HG02678 (cell line): ENCODE measurements around the gene PIGU.
"Not testable (repeated sequence)": the region's sequence is repeated elsewhere in the genome, so short reads cannot be mapped to it uniquely, and the experiment has no call there.

ENCODE experiments used
- ATAC-seq: cut with Tn5 transposase; IDR thresholded peaks from one replicate; pipeline ENCODE4 v1.9.1; 2021; ENCODE audit warnings: mild to moderate bottlenecking, moderate library complexity; ENCODE audit not compliant: unreplicated experiment

The PIGU gene

DNA sequence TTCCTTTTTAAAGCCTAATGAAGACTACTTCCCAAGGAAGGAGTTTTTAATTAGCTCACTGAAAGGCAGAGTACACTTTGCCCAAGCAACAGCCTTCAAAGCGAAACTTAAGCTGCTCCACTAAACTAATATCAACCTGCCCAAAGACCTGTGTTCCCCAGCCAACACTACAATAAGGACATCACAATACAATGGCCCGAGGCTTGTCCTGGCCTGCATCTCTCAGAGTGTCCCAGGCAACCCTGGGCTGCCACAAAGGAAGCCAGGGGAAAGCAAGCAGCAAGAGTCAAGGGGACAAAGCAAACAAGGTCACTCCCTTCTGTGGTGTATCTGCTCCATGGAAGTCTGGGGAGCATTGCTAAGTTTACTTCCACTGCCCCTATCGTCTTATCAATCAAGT, 52.3 kb downstream of the PIGU start:
- no peak for ATAC-seq

- no peak for ATAC-seq
Observed at GRCh38 chr20:34622821-34623451, 54.0 kb downstream of the PIGU start.

- ATAC-seq: no peak
Observed at GRCh38 chr20:34621383-34622367, 55.2 kb downstream of the PIGU start.

DNA sequence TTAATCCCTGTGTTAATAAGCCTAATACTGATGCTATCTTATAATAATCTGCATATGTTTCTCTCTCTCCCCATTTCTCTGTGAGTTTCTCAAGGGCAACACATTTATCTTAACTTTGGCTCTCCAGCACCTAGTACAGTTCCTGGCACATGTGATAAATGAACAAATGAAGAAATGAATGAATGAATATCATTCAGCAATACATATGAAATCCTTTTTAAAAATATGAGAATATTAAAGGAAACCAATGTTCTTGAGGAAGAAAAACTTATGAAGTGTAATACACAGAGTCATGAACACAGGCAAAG, 55.9 kb downstream of the PIGU start:
- no peak for ATAC-seq

GRCh38 chr20:34618676-34619075, 58.2 kb downstream of the PIGU start:
- ATAC-seq: no peak

DNA sequence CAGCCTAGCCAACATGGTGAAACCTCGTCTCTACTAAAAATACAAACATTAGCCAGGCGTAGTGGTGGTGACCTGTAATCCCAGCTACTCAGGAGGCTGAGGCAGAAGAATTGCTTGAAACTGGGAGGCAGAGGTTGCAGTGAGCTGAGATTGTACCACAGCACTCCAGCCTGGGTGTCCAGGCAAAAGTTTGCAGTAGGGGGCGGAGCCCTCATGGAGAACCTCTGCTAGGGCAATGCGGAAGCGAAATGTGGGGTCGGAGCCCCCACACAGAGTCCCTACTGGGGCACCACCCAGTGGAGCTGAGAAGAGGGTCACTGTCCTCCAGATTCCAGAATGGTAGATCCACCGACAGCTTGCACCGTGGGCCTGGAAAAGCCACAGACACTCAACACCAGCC, 60.0 kb downstream of the PIGU start:
- ATAC-seq: not testable (repeated sequence)

DNA sequence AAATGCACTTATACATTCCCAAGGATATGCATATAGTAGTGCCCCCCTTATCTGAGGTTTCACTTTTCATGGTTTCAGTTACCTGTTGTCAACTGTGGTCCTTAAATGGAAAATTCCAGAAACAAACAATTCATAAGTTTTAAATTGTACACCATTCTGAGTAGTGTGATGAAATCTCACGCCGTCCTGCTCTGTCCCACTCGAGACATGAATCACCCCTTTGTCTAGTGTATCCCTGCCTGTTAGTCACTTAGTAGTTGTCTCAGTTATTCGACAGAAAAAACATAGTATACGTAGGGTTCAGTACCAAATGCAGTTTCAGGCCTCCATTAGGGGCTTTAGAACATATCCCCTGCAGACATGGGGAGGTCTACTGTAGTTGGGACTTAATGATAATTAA, 61.4 kb downstream of the PIGU start:
- ATAC-seq: no peak

- ATAC-seq: not testable (repeated sequence)
Observed at GRCh38 chr20:34611976-34612375, 64.9 kb downstream of the PIGU start.

DNA sequence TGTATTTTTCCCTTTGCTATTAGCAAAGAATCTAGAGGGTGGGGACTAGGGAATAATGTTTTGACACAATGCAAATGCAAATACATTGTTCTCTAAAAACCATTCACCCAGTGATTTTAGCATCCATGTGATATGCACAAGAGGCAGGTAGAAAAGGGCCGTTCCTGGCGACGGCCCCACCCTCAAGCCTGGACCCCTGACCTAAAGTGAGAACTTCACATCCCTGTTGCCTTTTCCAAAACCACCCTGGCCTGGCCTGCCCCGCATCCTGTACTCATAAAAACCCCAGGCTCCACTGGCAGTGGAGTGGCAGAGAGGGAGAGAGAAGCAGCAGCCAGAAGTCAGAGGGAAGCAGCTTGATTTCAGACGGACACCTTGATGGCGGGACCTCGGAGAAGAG, 69.8 kb downstream of the PIGU start:
- no peak for ATAC-seq

DNA sequence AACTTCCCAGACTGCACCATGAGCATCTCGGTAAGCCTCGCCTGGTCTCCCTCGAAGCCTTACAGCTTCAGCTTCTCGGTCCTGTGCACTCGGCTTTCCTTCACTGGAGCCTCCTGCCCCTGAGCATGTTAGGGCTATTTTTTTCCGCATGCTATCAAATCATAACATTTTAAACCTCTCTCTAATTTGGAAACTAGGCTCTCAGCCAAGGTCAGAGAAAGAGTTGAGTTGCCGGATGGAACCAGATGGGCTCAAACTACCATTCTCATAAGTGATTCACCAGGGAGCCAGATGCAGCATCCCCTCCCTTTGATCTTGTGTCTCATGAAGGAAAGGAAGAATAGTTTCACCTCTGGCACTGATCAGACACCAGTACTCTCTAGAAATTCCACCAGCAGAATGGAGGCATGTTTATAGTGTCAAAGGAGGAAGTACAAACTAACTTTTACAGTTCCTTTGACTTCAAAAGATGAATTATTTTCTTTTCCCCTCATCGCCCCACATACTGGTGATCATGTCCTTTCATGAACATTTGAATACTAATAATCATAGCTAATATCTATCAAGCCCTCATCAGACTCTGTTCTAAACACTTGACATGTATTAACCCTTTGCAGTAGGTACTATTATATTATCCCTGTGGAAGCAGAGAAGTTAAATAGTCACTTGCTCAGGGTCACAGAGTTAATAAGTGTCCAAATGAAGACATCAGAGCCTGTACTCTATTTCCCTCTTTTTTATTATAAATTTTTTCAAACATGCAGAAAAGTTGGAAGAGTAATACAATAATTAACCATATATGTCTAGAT, 71.7 kb downstream of the PIGU start:
- no peak for ATAC-seq

- ATAC-seq: no peak
Observed at GRCh38 chr20:34600892-34601653, 75.8 kb downstream of the PIGU start.

GRCh38 chr20:34595377-34596184, 81.3 kb downstream of the PIGU start:
- no peak for ATAC-seq

- no peak for ATAC-seq
Observed at GRCh38 chr20:34586488-34587163, 90.3 kb downstream of the PIGU start.

GRCh38 chr20:34585019-34585418, 91.9 kb downstream of the PIGU start:
- no peak for ATAC-seq

DNA sequence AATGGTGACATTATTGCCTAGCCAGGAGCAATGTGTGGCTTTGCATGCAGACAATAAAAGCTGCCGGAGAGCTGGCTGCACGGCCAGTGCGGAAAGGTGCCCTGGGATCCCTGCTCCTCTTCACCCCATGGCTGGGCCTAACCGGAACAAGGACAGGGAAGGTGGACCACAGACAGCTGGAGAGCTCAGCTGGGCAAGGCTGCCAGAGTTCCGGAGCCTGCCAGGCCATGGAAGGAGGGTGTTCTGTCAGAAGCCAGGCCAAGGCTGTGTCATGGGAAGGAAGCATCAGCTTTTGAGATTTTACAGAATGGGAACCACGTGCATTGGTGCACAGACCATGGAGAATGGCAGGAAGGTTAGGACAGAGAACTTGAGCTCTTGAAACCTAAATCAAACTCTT, 93.3 kb downstream of the PIGU start:
- ATAC-seq: no peak

GRCh38 chr20:34582911-34583310, 94.0 kb downstream of the PIGU start:
- ATAC-seq: no peak

DNA sequence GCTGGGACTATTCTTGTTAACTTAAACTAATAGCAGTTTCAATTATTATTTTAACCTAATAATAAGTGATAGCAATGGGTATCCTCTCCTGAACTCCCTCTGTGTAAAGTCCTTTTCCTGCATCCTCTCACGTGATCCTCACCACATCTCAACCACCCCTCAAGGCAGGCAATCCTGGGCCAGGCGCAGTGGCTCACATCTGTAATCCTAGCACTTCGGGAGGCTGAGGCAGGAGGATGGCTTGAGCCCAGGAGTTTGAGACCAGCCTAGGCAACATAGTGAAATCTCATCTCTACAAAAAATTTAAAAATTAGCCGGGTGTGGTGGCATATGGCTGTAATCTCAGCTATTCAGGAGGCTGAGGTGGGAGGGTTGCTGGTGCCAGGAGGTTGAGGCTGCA, 94.7 kb downstream of the PIGU start:
- no peak for ATAC-seq

- ATAC-seq: no peak
Observed at GRCh38 chr20:34581341-34582184, 95.3 kb downstream of the PIGU start.
